Myocyte (in vitro differentiated cells): Measurements from ENCODE around the gene CDX2. TPM values are rescaled to one million over a fixed set of nuclear protein-coding genes. Genes with fewer than 3 reads are reported as not detected.

Source experiments
- DNase-seq: peaks from one replicate; pipeline ENCODE4 v3.0.0-alpha.2; 2012; ENCODE audit warnings: low read depth
- total RNA-seq: library from RNA; depleted of rRNA; stranded (reverse); fragments of >200 nt; gene quantifications from 2 replicates; pipeline ENCODE4 v1.2.3, GENCODE V29; 2014

CDX2 gene
- total RNA-seq, 1 donor from 2014 or later, result not detected

DNA sequence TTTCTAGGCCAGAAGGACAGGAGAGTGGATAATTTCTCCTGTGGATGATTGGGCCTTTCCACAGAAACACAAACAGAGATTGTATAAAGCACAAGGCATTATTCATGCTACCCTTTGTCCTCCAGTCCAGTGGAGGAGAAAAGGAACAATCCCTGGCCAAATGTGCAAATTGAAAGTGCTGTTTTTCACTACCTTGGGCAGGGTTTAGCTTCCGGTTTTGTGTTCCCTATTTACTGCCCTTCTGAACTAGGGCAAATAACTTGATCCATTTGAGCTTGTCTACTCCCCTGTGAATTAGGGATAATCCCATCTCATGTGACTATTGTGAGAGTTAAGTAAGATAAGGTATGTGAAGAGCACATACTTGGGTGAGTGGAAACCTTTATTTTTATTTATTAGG is 36.0 kb downstream of the CDX2 start:
- DNase-seq, result no peak

DNA sequence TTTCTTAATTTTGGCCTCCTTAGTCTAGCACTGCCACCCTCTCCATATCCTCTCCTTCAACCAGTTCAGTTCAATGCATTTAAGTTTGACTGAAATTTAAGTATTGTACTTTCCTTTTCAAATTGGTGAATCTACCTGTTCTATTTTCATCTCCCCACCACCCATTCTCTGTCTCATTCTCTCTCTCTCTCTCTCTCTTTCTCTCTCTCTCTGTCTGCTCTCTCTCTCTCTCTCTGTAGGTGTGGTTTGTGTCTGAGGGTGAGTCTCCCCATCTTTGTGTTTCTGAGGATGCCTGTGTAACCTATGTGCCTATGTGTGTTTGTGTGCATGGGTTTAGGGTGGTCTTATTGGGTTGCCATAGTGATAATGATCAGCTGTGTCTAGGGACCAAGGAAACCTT is 39.2 kb downstream of the CDX2 start:
- DNase-seq, result no peak

DNA sequence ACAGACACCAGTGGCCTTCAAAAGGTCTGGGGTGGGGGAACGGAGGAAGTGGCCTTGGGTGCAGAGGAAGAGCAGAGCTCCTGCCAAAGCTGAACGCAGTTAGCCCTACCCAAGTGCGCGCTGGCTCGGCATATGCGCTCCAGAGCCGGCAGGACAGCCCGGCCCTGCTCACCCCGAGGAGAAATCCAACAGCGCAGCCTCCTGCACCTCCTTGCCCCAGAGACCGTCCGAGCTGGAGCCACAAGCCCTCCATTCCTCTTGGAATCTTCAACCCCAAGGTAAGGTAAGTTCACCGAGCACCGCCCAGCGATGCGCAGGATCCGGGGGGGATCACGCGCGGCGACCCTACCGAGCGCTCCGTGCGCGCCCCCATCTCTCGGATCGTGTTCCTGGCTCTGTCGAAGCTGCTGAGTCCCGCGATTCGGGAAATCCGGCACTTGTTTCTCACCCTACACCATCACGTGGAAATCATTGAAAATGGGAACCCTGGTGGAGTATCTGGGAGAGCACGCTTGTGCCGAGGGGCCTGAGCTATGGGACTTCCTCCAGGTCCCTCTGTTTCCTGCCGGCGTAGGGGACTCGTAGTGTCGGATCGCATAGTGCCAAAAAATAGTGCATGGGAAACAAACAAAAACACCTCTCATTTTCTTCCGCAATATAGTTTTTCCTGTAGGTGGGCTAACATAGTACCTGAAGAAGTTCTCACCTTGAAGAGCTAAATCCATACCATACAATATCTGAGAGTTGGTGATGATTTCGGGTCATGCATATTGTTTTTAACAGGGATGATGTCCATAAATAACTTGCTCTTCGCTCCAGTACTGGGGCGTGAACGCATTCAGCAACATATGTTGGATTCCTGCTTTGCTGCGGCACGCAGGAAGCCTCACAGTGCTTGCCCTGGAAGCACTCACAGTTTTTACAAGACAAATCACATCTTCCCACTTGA is 40.0 kb downstream of the CDX2 start:
- no peak for DNase-seq

DNA sequence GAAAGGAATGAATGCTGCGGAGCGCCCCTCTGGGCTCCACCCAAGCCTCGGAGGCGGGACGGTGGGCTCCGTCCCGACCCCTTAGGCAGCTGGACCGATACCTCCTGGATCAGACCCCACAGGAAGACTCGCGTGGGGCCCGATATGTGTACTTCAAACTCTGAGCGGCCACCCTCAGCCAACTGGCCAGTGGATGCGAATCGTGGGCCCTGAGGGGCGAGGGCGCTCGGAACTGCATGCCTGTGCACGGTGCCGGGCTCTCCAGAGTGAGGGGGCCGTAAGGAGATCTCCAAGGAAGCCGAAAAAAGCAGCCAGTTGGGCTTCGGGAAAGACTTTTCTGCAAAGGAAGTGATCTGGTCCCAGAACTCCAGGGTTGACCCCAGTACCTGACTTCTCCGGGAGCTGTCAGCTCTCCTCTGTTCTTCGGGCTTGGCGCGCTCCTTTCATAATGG is 40.7 kb downstream of the CDX2 start:
- DNase-seq, result no peak

DNA sequence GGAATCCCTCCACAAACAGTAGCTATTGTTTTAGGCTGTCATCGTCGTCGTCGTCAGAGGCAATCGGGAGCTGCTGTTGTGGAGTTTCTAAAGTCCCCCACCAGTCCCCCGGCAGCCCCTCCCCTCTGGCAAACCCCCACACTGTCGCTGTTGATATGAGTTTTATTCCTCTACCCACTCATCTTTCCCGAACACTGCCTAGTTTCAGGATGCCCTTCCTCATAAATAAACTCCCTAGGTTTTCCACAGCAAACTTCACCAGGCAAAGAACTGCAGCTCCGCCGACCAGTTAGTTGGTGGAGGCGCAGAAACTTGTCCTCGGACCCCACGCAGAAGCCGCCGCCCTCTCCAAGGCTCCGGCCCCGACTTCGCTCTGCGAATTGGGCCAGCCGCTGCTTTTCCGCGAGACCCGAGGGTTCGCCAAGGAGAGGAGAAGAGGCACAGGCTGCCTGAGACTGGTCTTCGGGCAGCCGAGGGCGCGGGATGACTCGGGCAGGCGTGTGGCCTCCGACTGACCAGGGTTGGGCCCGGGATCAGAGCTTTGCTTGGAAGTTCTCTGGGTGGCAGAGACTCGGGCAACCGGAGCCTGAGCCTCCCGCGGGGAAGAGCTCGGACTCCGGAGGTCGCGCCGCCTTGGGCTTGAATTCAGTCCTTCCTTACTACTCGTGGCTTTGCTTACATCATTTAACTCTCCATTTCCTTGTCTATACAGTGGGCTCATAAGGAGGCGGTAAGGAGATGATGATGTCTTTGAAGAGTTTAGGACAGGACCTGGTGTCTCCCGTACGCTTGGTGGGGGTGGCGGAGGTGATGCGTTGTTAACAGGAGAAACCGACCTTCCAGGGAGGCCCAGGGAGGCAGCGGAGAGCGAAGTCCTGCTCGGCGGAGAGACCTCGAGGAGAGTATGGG is 41.4 kb downstream of the CDX2 start:
- no peak for DNase-seq

DNA sequence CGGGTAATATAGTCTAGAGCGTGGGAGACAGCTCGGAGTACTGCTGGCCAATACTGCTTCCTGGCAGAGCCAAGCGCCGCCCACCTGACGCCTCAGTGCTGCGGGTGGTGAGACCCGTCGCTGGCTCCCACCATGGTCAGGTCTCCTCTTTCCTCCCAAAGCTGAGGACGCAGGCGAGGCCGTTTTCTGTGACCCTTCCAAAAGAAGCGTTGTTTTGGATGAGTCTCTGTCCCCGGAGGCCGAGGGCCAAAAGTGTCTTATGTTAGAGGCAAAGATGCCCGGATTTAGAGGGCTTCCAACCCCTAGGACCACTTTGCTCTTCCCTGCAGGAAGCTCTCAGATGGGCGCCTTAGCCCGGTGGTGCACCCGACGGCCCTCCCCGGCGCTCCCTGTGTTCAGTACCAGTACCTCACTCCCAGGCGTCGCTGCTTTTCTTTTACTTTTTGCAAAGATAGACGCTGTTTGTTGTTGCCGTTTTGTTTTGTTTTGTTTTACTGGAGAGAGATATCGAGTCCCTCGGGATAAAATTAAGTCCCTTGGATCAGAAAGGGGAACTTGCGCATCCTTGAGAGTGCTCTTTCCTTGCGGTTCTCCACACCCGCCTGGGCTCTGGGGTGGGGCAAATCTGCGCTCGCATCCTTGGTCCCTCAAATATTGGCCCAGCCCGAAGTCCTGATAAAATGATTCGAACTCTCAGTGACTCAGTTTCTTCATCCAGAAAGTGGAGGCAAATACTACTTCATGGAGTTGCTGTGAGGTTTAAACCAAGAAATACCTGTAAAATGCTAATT is 42.3 kb downstream of the CDX2 start:
- DNase-seq, result no peak

DNA sequence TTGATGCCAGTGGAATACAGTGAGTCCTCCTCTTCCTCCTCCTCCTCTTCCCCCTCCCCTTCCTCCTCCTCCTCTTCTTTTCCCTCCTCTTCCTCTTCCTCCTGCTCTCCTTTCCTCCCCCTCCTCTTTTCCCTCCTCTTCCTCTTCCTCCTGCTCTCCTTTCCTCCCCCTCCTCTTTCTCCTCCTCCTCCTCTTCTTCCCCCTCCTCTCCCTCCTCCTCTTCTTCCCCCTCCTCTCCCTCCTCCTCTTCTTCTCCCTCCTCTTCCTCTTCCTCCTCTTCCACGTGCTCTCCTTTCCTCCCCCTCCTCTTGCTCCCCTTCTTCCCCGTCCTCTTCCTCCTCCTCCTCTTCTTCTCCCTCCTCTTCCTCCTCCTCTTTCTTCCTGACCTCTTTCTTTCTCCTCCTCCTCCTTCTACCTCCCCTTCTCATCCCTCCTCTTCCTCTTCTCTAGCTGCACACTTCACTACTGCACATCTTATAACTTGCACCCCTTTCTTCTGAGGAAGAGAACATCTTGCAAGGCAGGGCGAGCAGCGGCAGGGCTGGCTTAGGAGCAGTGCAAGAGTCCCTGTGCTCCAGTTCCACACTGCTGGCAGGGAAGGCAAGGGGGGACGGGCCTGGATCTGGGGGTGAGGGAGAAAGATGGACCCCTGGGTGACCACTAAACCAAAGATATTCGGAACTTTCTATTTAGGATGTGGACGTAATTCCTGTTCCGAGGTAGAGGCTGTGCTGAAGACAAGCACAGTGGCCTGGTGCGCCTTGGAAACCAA is 43.7 kb downstream of the CDX2 start:
- no peak for DNase-seq

DNA sequence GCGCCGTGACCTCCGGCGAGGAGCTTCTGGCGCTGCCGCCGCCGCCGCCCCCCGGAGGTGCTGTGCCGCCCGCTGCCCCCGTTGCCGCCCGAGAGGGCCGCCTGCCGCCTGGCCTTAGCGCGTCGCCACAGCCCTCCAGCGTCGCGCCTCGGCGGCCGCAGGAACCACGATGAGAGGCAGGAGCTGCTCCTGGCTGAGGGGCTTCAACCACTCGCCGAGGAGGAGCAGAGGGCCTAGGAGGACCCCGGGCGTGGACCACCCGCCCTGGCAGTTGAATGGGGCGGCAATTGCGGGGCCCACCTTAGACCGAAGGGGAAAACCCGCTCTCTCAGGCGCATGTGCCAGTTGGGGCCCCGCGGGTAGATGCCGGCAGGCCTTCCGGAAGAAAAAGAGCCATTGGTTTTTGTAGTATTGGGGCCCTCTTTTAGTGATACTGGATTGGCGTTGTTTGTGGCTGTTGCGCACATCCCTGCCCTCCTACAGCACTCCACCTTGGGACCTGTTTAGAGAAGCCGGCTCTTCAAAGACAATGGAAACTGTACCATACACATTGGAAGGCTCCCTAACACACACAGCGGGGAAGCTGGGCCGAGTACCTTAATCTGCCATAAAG is 44.5 kb downstream of the CDX2 start:
- DNase-seq, result no peak

DNA sequence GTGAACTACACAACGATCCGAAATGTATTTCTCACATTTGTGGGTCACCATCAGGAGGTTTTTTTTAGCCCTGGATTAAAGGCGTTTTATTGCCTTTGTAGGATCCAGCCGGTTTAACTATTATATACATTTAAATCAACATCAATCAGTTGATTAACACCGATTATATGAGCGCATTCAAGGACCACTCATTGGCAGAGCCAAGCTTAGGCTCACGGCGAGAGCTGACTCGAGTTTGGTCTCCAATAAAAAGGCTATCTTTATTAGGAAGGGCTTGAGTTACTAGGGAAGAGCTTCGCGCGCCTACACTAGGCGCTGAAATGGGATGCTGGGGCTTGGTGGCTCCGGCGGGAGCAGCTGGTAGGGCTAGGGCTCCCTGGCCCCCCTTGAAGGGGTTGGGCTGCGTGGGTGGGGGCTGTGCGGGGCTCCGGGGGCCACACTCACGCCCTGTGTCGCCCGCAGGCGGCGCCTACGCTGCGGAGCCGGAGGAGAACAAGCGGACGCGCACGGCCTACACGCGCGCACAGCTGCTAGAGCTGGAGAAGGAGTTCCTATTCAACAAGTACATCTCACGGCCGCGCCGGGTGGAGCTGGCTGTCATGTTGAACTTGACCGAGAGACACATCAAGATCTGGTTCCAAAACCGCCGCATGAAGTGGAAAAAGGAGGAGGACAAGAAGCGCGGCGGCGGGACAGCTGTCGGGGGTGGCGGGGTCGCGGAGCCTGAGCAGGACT is 45.2 kb downstream of the CDX2 start:
- DNase-seq, result no peak

DNA sequence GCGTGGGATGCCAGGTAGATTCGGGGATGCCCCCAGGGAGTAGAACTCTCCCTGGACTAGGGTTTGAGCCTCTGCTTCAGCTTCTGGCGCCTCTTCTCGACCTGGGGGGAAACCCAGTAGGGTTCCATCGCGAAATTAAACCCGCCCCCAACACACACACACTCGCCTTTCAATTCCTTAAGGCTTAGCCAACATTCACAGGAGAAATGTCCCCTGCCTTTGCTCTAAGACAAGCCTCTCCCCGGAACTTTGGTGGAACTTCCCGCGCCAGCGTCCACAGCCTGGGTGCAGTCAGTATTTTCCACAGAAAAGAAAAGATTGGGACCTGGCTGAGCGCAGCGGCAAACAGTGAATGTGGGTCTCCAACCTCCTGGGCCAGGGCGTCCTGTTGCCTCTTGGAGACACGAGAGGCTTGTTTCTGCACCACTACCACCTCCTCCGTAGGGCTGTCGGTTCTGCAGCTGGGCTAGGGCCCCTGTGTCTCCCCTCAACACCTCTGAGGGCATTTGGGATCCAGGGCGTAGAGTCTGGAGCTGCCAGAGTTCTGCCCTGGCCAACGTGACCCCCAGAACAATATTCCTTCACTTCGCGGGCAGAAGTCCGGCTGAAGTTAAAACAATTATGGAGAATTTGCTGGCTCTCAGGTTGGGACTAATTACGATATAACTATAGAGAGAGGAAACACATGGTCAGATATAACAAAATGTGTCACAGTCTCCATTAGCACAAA is 46.1 kb downstream of the CDX2 start:
- no peak for DNase-seq

DNA sequence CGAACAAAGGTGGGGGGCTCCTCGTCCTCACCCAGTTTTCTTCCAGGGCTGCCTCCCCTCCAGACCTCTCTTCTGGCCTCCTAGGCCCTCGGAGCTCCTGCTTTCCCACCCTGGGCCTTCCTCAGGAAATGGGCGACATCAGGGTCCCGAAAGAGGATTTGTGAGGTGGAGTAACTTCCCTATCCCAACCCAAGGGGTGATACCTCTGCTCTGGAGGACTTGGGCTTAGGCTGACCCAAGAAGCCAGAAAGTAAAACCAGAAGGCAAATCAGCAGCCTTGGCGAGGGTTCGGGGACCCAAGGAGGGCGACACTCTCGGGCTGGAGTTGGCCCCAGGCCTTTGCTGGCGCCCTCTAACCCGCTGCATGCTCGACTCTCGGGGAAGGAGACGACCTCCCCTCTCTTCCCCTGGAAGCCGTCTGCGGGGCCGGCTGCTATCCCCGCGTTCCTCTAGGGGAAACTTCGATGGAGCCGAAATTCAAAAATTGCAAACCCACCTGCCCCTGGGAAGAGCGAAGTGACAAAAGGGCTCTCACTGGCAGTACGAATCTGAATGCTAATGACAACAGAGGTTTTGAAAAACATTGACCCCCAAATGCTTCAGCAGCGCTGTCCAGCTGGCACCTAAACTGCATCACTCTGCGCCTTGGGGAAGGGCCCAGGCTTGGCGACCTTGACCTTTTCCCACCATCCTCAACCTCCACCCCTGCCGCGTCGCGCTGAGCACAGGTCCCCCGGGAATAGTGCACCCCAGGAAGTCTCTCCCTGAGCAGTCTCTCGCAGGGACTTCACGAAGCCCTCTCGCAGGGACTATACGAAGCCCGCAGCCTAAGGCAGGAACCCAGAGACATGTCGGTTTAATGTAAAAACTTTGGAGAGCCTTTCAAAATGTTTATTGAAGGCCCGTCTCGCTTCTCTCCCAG is 46.9 kb downstream of the CDX2 start:
- no peak for DNase-seq

DNA sequence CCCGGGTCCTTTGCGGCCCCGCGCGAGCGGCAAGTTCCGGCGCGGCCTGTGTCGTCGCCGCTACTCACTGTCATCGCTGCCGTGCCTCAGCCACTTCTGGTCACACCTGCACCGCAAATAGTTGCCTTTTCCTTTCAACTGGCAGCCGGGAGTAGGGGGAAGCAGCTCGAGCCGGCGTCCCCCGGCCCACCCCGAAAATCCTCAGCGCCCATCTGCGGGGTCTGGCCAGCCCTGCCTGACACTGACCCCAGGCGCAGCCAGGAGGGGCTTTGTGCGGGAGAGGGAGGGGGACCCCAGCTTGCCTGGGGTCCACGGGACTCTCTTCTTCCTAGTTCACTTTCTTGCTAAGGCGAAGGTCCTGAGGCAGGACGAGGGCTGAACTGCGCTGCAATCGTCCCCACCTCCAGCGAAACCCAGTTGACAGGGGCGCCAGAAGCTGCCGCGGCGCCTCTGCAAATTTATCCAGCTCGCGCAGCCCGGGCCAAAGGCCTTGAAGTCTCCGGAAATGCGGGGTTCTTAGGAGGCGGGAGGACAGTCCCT is 47.6 kb downstream of the CDX2 start:
- DNase-seq, result no peak

DNA sequence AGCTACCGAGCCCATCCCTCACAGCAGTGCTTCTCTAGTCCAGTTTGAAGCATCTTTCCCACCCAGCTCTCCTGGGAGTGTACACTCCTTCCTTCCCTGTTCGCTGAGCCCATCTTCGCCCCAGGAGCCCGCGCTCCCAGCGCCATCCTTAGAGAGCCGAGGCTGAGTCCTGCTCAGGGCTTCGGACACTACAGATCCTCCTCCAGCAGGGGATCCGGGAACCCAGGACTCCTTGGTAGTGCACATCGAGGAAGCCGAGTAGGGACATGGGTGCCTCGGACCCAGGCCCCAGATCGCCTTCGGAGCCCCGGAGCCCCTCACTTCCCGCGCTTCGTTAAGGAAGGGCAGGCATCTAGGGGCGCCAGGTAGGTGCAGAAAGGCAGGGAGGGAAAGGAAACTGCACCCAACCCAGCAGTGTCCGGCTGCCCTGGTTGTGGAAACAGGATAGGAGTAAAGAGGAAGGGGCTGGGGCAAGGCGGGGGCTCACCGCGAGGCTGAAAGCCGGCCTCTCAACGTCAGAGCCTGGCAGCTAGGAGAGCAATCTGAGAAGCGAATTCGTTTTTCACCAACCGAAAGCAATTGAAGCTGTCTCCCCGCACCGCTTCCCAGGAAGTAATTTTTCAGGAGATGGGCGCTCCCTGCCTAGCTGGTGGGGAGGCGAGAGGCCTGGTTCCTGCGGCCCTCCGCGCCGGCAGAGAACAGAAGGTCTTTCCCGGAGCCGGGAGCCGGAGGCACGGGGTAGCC is 48.3 kb downstream of the CDX2 start:
- no peak for DNase-seq

DNA sequence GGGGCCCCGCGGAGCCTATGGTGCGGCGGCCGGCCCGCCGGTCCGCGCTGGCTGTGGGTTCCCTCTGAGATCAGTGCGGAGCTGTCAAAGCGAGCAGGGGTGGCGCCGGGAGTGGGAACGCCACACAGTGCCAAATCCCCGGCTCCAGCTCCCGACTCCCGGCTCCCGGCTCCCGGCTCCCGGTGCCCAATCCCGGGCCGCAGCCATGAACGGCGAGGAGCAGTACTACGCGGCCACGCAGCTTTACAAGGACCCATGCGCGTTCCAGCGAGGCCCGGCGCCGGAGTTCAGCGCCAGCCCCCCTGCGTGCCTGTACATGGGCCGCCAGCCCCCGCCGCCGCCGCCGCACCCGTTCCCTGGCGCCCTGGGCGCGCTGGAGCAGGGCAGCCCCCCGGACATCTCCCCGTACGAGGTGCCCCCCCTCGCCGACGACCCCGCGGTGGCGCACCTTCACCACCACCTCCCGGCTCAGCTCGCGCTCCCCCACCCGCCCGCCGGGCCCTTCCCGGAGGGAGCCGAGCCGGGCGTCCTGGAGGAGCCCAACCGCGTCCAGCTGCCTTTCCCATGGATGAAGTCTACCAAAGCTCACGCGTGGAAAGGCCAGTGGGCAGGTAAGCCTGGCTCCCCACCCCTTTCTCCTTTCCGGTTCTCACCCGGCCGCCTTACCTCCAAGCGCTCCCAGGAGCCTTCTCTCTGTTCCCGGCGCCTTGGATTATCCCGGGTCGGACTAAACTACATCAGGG is 49.0 kb downstream of the CDX2 start, which contains the start of gene PDX1:
TSS of gene PDX1 (plus strand) at position 67 of the 743 bp plus-strand sequence. CDS start at position 206, 139 bp downstream.
- no peak for DNase-seq

DNA sequence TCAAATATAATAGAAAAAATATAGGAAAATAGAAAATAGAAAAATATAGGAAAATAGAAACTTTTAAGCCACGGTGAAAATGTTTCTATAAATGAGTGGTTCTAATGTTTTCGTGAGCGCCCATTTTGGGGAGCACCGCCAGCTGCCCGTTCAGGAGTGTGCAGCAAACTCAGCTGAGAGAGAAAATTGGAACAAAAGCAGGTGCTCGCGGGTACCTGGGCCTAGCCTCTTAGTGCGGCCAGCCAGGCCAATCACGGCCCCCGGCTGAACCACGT is 49.5 kb downstream of the CDX2 start:
- no peak for DNase-seq
